Loucy (cell line): ENCODE results near the gene LFNG.

Source experiments
- H2AFZ ChIP-seq: fragments of 200-600 bp; sonication (generic); 2 replicates; pipeline ENCODE4 v1.6.0; 2016; ENCODE audit warnings: antibody characterized with exemption, mild to moderate bottlenecking, low read length, moderate library complexity
- H3F3A ChIP-seq: fragments of 200-600 bp; 2 replicates; pipeline ENCODE4 v1.6.0; 2016; ENCODE audit warnings: antibody characterized with exemption, low read depth, mild to moderate bottlenecking
- H3K27me3 ChIP-seq: fragments of 200-600 bp; sonication (generic); 2 replicates; pipeline ENCODE4 v1.6.1; 2014; ENCODE audit warnings: low read length, mild to moderate bottlenecking; ENCODE audit not compliant: insufficient read depth, poor library complexity, severe bottlenecking
- H3K36me3 ChIP-seq: fragments of 200-600 bp; sonication (generic); 2 replicates; pipeline ENCODE4 v1.6.1; 2016; ENCODE audit warnings: low read length; ENCODE audit not compliant: insufficient read depth
- H3K4me1 ChIP-seq: fragments of 200-600 bp; sonication (generic); 2 replicates; pipeline ENCODE4 v1.5.1; 2014; ENCODE audit warnings: low read length, mild to moderate bottlenecking; ENCODE audit not compliant: insufficient read depth, poor library complexity, severe bottlenecking
- H3K4me2 ChIP-seq: fragments of 200-600 bp; sonication (generic); 2 replicates; pipeline ENCODE4 v1.6.0; 2014; ENCODE audit warnings: antibody characterized with exemption, low read length, low read depth, mild to moderate bottlenecking; ENCODE audit not compliant: poor library complexity, severe bottlenecking
- H3K4me3 ChIP-seq: fragments of 200-600 bp; sonication (generic); 2 replicates; pipeline ENCODE4 v1.5.1; 2014; ENCODE audit warnings: low read length, mild to moderate bottlenecking, mixed read lengths; ENCODE audit not compliant: poor library complexity, severe bottlenecking
- H3K79me2 ChIP-seq: fragments of 200-600 bp; sonication (generic); 2 replicates; pipeline ENCODE4 v1.6.1; 2014; ENCODE audit warnings: low read length; ENCODE audit not compliant: insufficient read depth
- H3K9ac ChIP-seq: fragments of 200-600 bp; sonication (generic); 2 replicates; pipeline ENCODE4 v1.6.0; 2014; ENCODE audit warnings: mild to moderate bottlenecking, low read depth, low read length, moderate library complexity; ENCODE audit not compliant: poor library complexity, severe bottlenecking
- H3K9me2 ChIP-seq: fragments of 200-600 bp; sonication (generic); replicated peaks from 2 replicates; pipeline ENCODE4 v1.6.1; 2016; ENCODE audit warnings: low read depth, low read length, mixed read lengths
- H3K9me3 ChIP-seq: fragments of 200-600 bp; sonication (generic); 2 replicates; pipeline ENCODE4 v1.6.1; 2014; ENCODE audit warnings: mild to moderate bottlenecking, antibody characterized with exemption, low read length, low read depth; ENCODE audit not compliant: insufficient read depth
- H4K20me1 ChIP-seq: fragments of 200-600 bp; sonication (generic); 2 replicates; pipeline ENCODE4 v1.6.0; 2014; ENCODE audit warnings: antibody characterized with exemption, low read length, mild to moderate bottlenecking; ENCODE audit not compliant: insufficient read depth, poor library complexity, severe bottlenecking
- EZH2phosphoT487 ChIP-seq: fragments of 200-600 bp; IDR thresholded peaks from 2 replicates; pipeline ENCODE4 v1.6.1; 2018; ENCODE audit warnings: antibody characterized with exemption, mild to moderate bottlenecking, moderate library complexity, borderline replicate concordance
- TF ChIP-seq, protein P1 (sequence below): fragments of 200-600 bp; sonication (generic); conservative IDR thresholded peaks from 2 replicates; pipeline ENCODE4 v1.5.1; 2014; ENCODE audit warnings: mild to moderate bottlenecking, antibody characterized with exemption, low read length

The LFNG gene

DNA sequence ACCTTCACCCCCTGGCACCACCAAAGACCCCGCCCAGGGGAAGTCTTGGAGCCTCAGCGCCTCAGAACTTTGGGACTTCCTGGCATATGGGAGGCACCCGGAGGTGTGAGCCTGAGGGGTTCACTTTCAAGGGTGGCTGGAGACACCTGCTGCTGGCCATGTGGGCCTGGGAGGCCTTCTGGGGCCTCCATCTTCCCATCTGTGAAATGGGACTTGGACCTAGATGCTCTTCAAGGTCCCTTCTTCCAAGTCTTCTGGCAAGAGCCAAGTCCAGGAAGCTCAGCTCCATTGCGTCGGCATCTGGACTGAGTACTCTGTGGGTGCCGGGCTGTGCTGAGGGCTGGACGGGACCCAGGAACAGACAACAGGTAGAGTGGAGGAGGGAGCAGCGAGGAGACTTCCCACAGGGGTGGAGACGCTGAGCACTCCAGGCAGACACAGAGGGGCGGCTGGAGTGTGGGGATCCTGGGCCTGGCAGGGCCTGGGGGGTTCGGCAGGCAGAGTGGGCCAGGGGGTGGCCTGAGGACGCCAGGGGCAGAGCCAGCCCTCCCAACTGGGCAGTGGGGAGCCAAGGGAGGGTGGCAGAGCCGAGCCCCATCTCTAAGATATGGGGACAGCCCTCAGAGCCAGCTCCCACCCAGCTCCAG is 9.3 kb upstream of the LFNG start:
- Histone ChIP-seq H2AFZ (no peak overlapping the region), H3K27me3 (no peaks in the 10 kb centered on the region), H3K9me3 (no peaks in the 10 kb centered on the region), H3K4me3 (no peak overlapping the region), H3K9me2 (no peaks in the 10 kb centered on the region), H3F3A (no peaks in the 10 kb centered on the region), H4K20me1 (no peaks in the 10 kb centered on the region), H3K9ac (no peak overlapping the region), H3K36me3 (no peaks in the 10 kb centered on the region), H3K79me2 (no peaks in the 10 kb centered on the region), H3K4me1 (peaks cover 27% of the 10 kb centered on the region), H3K4me2 (no peak overlapping the region)
- no peak for TF ChIP-seq EZH2phosphoT487
- TF ChIP-seq, protein P1, sequence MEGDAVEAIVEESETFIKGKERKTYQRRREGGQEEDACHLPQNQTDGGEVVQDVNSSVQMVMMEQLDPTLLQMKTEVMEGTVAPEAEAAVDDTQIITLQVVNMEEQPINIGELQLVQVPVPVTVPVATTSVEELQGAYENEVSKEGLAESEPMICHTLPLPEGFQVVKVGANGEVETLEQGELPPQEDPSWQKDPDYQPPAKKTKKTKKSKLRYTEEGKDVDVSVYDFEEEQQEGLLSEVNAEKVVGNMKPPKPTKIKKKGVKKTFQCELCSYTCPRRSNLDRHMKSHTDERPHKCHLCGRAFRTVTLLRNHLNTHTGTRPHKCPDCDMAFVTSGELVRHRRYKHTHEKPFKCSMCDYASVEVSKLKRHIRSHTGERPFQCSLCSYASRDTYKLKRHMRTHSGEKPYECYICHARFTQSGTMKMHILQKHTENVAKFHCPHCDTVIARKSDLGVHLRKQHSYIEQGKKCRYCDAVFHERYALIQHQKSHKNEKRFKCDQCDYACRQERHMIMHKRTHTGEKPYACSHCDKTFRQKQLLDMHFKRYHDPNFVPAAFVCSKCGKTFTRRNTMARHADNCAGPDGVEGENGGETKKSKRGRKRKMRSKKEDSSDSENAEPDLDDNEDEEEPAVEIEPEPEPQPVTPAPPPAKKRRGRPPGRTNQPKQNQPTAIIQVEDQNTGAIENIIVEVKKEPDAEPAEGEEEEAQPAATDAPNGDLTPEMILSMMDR = no peak

DNA sequence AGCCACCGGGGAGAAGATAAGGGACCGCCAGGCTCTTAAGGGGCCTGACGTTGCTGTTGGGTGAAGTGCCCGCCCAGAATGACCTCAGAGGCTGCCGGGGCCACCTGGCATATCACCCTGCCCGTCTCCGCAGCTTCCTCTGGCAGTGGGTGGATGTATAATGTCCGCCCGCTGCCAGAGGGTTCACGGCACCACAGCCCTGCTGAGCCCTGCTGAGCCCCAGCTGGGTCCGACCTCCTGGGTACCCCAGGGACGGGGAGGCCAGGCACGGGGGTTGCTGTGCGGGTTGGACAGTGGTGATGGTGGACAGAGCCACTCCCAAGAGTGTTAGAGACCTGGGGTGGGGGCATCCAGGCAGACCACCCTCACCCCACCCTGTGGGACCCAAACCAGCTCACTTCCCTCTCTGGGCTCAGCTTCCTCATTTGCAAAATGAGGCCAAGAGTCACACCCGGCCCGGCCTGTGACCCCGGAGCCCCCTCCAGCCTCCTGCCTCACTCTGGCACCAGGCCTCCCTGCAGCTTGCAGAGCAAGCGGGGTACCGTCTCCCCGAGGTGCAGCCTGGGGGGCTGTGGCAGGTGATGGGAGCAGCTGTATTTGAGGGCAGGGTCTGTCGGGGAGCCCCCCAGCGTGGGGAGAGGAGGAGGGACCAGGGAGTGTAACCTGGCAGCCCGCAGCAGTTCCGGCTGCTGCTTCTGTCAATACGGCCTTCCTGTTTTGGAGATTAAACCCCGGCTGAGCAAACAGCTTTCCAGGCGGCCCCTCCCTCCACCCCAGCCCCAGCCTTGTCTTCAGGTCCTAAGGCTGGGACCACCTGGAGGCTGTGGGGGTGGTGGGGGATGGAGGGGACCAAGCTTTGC is 8.4 kb upstream of the LFNG start:
- no peak overlapping the region for H3K4me3 ChIP-seq
- H2AFZ ChIP-seq = no peak overlapping the region
- no peak overlapping the region for H3K9ac ChIP-seq
- H3K4me1 ChIP-seq = peaks cover 27% of the 10 kb centered on the region
- no peaks in the 10 kb centered on the region for H3K36me3 ChIP-seq
- no peaks in the 10 kb centered on the region for H3K79me2 ChIP-seq
- no peaks in the 10 kb centered on the region for H3K27me3 ChIP-seq
- no peak overlapping the region for H3K4me2 ChIP-seq
- no peaks in the 10 kb centered on the region for H3K9me3 ChIP-seq
- TF ChIP-seq EZH2phosphoT487 = no peak
- TF ChIP-seq, protein P1 = no peak
- H3K9me2 ChIP-seq = no peaks in the 10 kb centered on the region
- H4K20me1 ChIP-seq = no peaks in the 10 kb centered on the region
- no peaks in the 10 kb centered on the region for H3F3A ChIP-seq

DNA sequence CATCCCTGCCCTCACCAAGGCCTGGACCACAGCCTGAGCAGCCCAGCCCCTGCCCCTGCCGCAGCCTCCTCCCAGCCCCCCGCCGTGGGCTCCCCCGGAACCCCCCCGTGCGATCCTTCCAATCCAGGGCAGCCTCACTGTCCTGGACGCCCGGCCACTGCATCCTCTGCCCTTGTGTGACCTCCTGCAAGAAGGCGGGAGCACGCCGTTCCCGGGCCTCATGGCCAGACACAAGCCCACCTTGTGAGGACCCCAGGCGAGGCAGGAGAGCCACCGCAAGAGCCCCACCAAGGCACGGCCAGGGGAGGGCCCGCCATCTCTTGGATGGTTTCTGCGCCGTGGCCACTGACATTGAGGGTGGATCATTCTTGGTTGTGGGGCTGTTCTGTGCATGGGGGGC is 7.8 kb upstream of the LFNG start:
- Histone ChIP-seq H3K27me3 (no peaks in the 10 kb centered on the region), H3K79me2 (no peaks in the 10 kb centered on the region), H3K9me2 (no peaks in the 10 kb centered on the region), H2AFZ (no peak overlapping the region), H3K4me1 (peaks cover 27% of the 10 kb centered on the region), H4K20me1 (no peaks in the 10 kb centered on the region), H3K36me3 (no peaks in the 10 kb centered on the region), H3K9ac (no peak overlapping the region), H3K9me3 (no peaks in the 10 kb centered on the region), H3K4me2 (no peak overlapping the region), H3K4me3 (no peak overlapping the region), H3F3A (no peaks in the 10 kb centered on the region)
- TF ChIP-seq EZH2phosphoT487 = no peak
- TF ChIP-seq, protein P1 = no peak
